K562 (cell line): Measurements from ENCODE around the gene TMEM178A. TPM values are rescaled to one million over a fixed set of nuclear protein-coding genes. Genes with fewer than 3 reads are reported as not detected.

Experiments
- ATAC-seq: fragments of 200-7000 bp; cut with Tn5 transposase; 3 replicates; pipeline ENCODE4 v1.9.1; 2020; ENCODE audit warnings: moderate library complexity
- BruUV-seq: library from RNA; stranded (reverse); fragments of 400-500 nt; replicated peaks from 2 replicates; lab custom pipeline; 2021; lab: Mats Ljungman, UMichigan
- CTCF ChIA-PET: fragments of 300-600 bp; formaldehyde crosslinking; extraction: SDS; loops from one replicate; lab custom pipeline; 2021; ENCODE audit warnings: low intra/inter-chr PET ratio; lab: Yijun Ruan, JAX
- POLR2A ChIA-PET: fragments of 300-600, 350-650 bp; sonication (Branson Sonifier 250); formaldehyde crosslinking; extraction: SDS; loops from one replicate; lab custom pipeline; 2021; ENCODE audit warnings: antibody characterized with exemption, inconsistent platforms; lab: Yijun Ruan, JAX
- DNase-seq, 4 experiments: peaks; one replicate each; pipeline versions ENCODE4 v3.0.0 to v3.0.0-alpha.2; 2011 to 2018; ENCODE audit warnings: low spot score in 3 of 4, mixed read lengths in 3 of 4; ENCODE audit errors: extremely low read depth in 1 of 4
- FAIRE-seq: peaks from 2 replicates; lab custom pipeline; 2011; peaks lifted over from hg19 to GRCh38; lab: Jason Lieb, UNC
- H2AFZ ChIP-seq: 2 replicates; pipeline ENCODE4 v1.6.0; 2011; ENCODE audit warnings: low read depth, low read length, control low read depth, inconsistent platforms
- H3K27ac ChIP-seq: fragments of 200-600 bp; 3 replicates; pipeline ENCODE4 v1.8.0; 2011; ENCODE audit warnings: low read depth, mild to moderate bottlenecking, control low read depth, inconsistent platforms, low read length, moderate library complexity, mixed read lengths; ENCODE audit errors: extremely low read depth
- H3K27me3 ChIP-seq, 2 experiments: fragments of 300-600 bp in 1 of 2; 2 replicates in 1 of 2; 3 replicates in 1 of 2; pipeline versions ENCODE4 v1.6.0 to v1.8.0; 2011; ENCODE audit warnings: inconsistent platforms in 2 of 2, low read length in 2 of 2, mild to moderate bottlenecking in 1 of 2, mixed read lengths in 1 of 2, moderate library complexity in 1 of 2; ENCODE audit not compliant: control insufficient read depth in 2 of 2, insufficient read depth in 2 of 2
- H3K36me3 ChIP-seq: fragments of 300-600 bp; 3 replicates; pipeline ENCODE4 v1.8.0; 2011; ENCODE audit warnings: mild to moderate bottlenecking, low read length, inconsistent platforms; ENCODE audit not compliant: control insufficient read depth, insufficient read depth
- H3K4me1 ChIP-seq, 2 experiments: fragments of 200-600 bp in 1 of 2; replicated peaks in 1 of 2; 2 replicates in 1 of 2; 3 replicates in 1 of 2; pipeline versions ENCODE4 v1.5.1 to v1.8.0; 2011; ENCODE audit warnings: inconsistent platforms in 2 of 2, low read length in 2 of 2, mild to moderate bottlenecking in 1 of 2, mixed read lengths in 1 of 2, moderate library complexity in 1 of 2; ENCODE audit not compliant: control insufficient read depth in 2 of 2, insufficient read depth in 2 of 2
- H3K4me2 ChIP-seq: 2 replicates; pipeline ENCODE4 v1.6.1; 2011; ENCODE audit warnings: low read length, control low read depth, inconsistent platforms, mixed read lengths; ENCODE audit not compliant: insufficient read depth
- H3K4me3 ChIP-seq: fragments of 200-600 bp; sonication (generic), shearing (Covaris generic); 2 replicates; pipeline ENCODE4 v1.5.1; 2016; ENCODE audit warnings: control low read depth, inconsistent platforms
- H3K79me2 ChIP-seq: fragments of 200-600 bp; 3 replicates; pipeline ENCODE4 v1.8.0; 2011; ENCODE audit warnings: low read length, inconsistent platforms; ENCODE audit not compliant: control insufficient read depth, insufficient read depth
- H3K9ac ChIP-seq, 2 experiments: 2 replicates each; pipeline versions ENCODE4 v1.6.0 to v1.6.1; 2011; ENCODE audit warnings: low read depth in 2 of 2, low read length in 2 of 2, control low read depth in 1 of 2, inconsistent platforms in 1 of 2, mild to moderate bottlenecking in 1 of 2, mixed read lengths in 1 of 2; ENCODE audit not compliant: insufficient read depth in 1 of 2
- H3K9me1 ChIP-seq: one replicate; pipeline ENCODE4 v1.6.0; 2011; ENCODE audit warnings: inconsistent platforms, mild to moderate bottlenecking, low read length, moderate library complexity; ENCODE audit not compliant: control insufficient read depth, insufficient read depth
- H3K9me3 ChIP-seq: replicated peaks from 2 replicates; pipeline ENCODE4 v1.5.1; 2011; ENCODE audit warnings: low read depth, low read length, inconsistent platforms; ENCODE audit not compliant: control insufficient read depth, insufficient read depth
- H4K20me1 ChIP-seq: replicated peaks from 2 replicates; pipeline ENCODE4 v1.6.1; 2011; ENCODE audit warnings: low read length, inconsistent platforms, mixed read lengths; ENCODE audit not compliant: control insufficient read depth, insufficient read depth
- BDP1 ChIP-seq: IDR thresholded peaks from 3 replicates; pipeline ENCODE4 v1.6.1; 2011; ENCODE audit not compliant: insufficient read length, insufficient read depth
- CEBPB ChIP-seq: fragments of 450-650 bp; IDR thresholded peaks from 2 replicates; pipeline ENCODE4 v1.6.1; 2016; ENCODE audit warnings: missing genetic modification characterization, missing compliant biosample characterization
- GABPA ChIP-seq: fragments of 200-800 bp; sonication (Bioruptor generic); conservative IDR thresholded peaks from 2 replicates; pipeline ENCODE4 v1.6.1; 2016; ENCODE audit warnings: low read depth, missing genetic modification characterization, missing compliant biosample characterization
- GATA2 ChIP-seq: sonication (generic); formaldehyde crosslinking; IDR thresholded peaks from 2 replicates; pipeline ENCODE4 v1.4.0; 2020; ENCODE audit warnings: mild to moderate bottlenecking, missing genetic modification reagents
- SIRT6 ChIP-seq: IDR thresholded peaks from one replicate; pipeline ENCODE4 v1.6.1; 2012; ENCODE audit warnings: low read depth, mild to moderate bottlenecking, control low read depth, inconsistent platforms, low read length, moderate library complexity
- SMARCA4 ChIP-seq: fragments of 450-650 bp; IDR thresholded peaks from 2 replicates; pipeline ENCODE4 v1.6.1; 2016
- ZBTB8A ChIP-seq: fragments of 450-650 bp; IDR thresholded peaks from 2 replicates; pipeline ENCODE4 v1.6.1; 2018; ENCODE audit warnings: mild to moderate bottlenecking, moderate library complexity; ENCODE audit not compliant: partially characterized antibody
- ZNF217 ChIP-seq: sonication (generic); formaldehyde crosslinking; IDR thresholded peaks from 2 replicates; pipeline ENCODE4 v1.8.0; 2022; ENCODE audit warnings: mild to moderate bottlenecking, missing genetic modification reagents
- WGBS: fragments of 100-300 bp; shearing (Covaris generic); methylation state at CpG from one replicate; pipeline ENCODE4 v1.1.6; 2016; ENCODE audit warnings: low coverage, mixed read lengths; ENCODE audit not compliant: insufficient coverage; ENCODE audit errors: missing lambda C conversion rate; 5-methylcytosine and 5-hydroxymethylcytosine counted together
- in situ Hi-C: fragments of 300-500 bp; cut with MboI; formaldehyde crosslinking; loops from 4 replicates; pipeline ENCODE4 v1.15.0; 2018; ENCODE audit warnings: inconsistent platforms, mixed read lengths
- intact Hi-C: fragments of 100-400 bp; cut with micrococcal nuclease; formaldehyde crosslinking; loops from 2 replicates; pipeline ENCODE4 v1.14.2; 2022
- polyA plus RNA-seq, 8 experiments: library from polyadenylated mRNA; depleted of rRNA in 4 of 8; stranded (reverse) in 5 of 8; unstranded in 3 of 8; fragments of >200 nt; fragmentation: Nextera tagmentation in 2 of 8; fragmentation: Illumina TruSeq in 1 of 8; extraction: Ambion mirVana in 2 of 8; extraction: Trizol in 1 of 8; gene quantifications; 2 replicates each; pipeline versions ENCODE4 v1.2.1 to v1.2.3, GENCODE V29; 2011 to 2014; ENCODE audit warnings: inconsistent platforms in 1 of 8, missing spikeins in 1 of 8
- total RNA-seq, 7 experiments: library from RNA; depleted of rRNA in 6 of 7; stranded (reverse); fragments of >200 nt in 6 of 7; fragmentation: Illumina TruSeq in 2 of 7; extraction: Trizol in 2 of 7; gene quantifications; 2 replicates each; pipeline versions ENCODE4 v1.2.1 to v1.2.3, GENCODE V29; 2011 to 2021; ENCODE audit warnings: low replicate concordance in 1 of 7
- TF ChIP-seq, protein P1 (sequence below), 2 experiments: fragments of 450-650 bp; conservative IDR thresholded peaks; 2 replicates each; pipeline ENCODE4 v1.6.1; 2017; ENCODE audit warnings: mild to moderate bottlenecking in 2 of 2, moderate library complexity in 2 of 2

Gene TMEM178A
- total and polyA plus RNA-seq, 9 of the 15 experiments (the other 6 are each of a cell fraction or from before 2014, with no cell fraction given), result 0.04 to 0.17 TPM; not detected in 7

- TF ChIP-seq ZBTB8A (no peak), CEBPB (tag) (no peak)
- TF ChIP-seq, protein P1, sequence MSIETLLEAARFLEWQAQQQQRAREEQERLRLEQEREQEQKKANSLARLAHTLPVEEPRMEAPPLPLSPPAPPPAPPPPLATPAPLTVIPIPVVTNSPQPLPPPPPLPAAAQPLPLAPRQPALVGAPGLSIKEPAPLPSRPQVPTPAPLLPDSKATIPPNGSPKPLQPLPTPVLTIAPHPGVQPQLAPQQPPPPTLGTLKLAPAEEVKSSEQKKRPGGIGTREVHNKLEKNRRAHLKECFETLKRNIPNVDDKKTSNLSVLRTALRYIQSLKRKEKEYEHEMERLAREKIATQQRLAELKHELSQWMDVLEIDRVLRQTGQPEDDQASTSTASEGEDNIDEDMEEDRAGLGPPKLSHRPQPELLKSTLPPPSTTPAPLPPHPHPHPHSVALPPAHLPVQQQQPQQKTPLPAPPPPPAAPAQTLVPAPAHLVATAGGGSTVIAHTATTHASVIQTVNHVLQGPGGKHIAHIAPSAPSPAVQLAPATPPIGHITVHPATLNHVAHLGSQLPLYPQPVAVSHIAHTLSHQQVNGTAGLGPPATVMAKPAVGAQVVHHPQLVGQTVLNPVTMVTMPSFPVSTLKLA (conservative IDR thresholded peaks at IDR 0.05), result no peak
Observed at GRCh38 chr2:39648580-39648979, 17.1 kb upstream of the TMEM178A start (continued).

DNA sequence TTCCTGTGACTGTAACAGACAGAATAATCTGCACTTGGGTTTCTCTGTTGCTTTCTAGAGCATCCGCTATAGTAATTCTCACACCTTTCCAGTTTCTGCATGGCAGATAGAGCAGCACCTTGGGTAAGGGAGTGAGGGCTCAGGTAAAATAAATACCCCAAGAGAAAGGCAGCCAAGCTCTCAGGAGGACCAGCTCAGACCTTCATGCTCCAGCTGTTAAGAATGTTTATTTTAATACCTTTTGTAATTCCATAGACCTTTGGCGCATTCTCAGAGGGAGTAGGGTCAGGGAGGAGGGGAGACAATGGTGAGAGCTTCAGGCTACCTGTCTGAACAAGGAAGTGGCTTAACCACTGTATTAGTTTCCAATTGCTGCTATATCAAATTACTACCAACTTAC lies 16.2 kb upstream of the TMEM178A start:
- H3K9ac ChIP-seq, result no peak overlapping the region
- CTCF ChIA-PET, result no interaction called here
- BruUV-seq, result no TSS peak
- in situ Hi-C loops (no loop called here), intact Hi-C loops (no loop called here)
- ATAC-seq (no peak), DNase-seq (no peak), FAIRE-seq (no peak)
- H3K9me1 ChIP-seq, result no peaks in the 10 kb centered on the region
- no peak overlapping the region for H3K4me3 ChIP-seq
- H3K36me3 ChIP-seq, result no peaks in the 10 kb centered on the region
- H3K4me2 ChIP-seq, result no peak overlapping the region
- POLR2A ChIA-PET, result no interaction called here
- H4K20me1 ChIP-seq, result no peaks in the 10 kb centered on the region
- H3K4me1 ChIP-seq, result no peaks in the 10 kb centered on the region
- no peaks in the 10 kb centered on the region for H3K9me3 ChIP-seq
- H3K27me3 ChIP-seq, result peaks cover 0 to 2% of the 10 kb centered on the region in 2 experiments; a peak in 3 of 5 replicates
- no peak overlapping the region for H3K27ac ChIP-seq
- 3% methylated on average over 2 of the region's 2 CpGs for WGBS
- H3K79me2 ChIP-seq, result no peaks in the 10 kb centered on the region
- no peak for TF ChIP-seq BDP1
- TF ChIP-seq GATA2 (CRISPR knock-in tag), result no peak
- no peak for TF ChIP-seq GABPA (tag)
- no peak for TF ChIP-seq SIRT6
- no peak for TF ChIP-seq ZNF217 (CRISPR knock-in tag)
- TF ChIP-seq SMARCA4, result no peak
- H2AFZ ChIP-seq, result no peak overlapping the region
